ENCODE data around the gene CCDC192. TPM values are rescaled to one million over a fixed set of nuclear protein-coding genes. Genes with fewer than 3 reads are reported as not detected.

Gene CCDC192
- under 1 TPM in 2 of 4 donors, not detected in 2; 0.07 to 0.49 TPM for polyA plus RNA-seq
- long read RNA-seq, donor 1 = 0 reads
- long read RNA-seq, donor 2 = 0 reads
- long read RNA-seq, donor 3 = 0 reads
- long read RNA-seq, donor 4 = 0 reads
- long read RNA-seq, donor 5 = 0 reads
- long read RNA-seq, donor 6 = 0 reads
- long read RNA-seq, donor 7, partial matches to known transcripts = 5 of 10 reads
- long read RNA-seq, donor 7, other reads (novel, unspliced or antisense) = 5 of 10 reads
- long read RNA-seq, donor 8 = 0 reads
- long read RNA-seq, donor 9 = 0 reads
- long read RNA-seq, donor 10 = 0 reads

- FAIRE-seq (no peak), DNase-seq (no peak)
- H3K9me3 ChIP-seq (ENCODE audit: control insufficient read depth in 2 of 2, insufficient read depth in 1 of 2, low read depth in 1 of 2, low read length in 1 of 2) = no peaks in the 10 kb centered on the region
- H3K27me3 ChIP-seq (ENCODE audit: control insufficient read depth in 3 of 3, insufficient read depth in 3 of 3, low read length in 3 of 3) = no peaks in the 10 kb centered on the region
- H3K4me3 ChIP-seq (ENCODE audit: low read depth in 1 of 3, low read length in 3 of 3) = no peak within 1 kb of the TSS
- WGBS, 3 donors = 73 to 81% (median 79%) methylated on average over 5 of the region's 5 CpGs
- H3K4me1 ChIP-seq (ENCODE audit: control insufficient read depth in 3 of 3, insufficient read depth in 2 of 3, low read depth in 1 of 3, low read length in 2 of 3) = peaks cover 0 to 1% (median 0%) of the 10 kb centered on the region in 3 donors
- H3K27ac ChIP-seq (ENCODE audit: low read depth in 1 of 3, low read length in 2 of 3) = no peak within 1 kb of the TSS
- H3K36me3 ChIP-seq (ENCODE audit: control insufficient read depth in 3 of 3, insufficient read depth in 2 of 3, low read depth in 1 of 3, low read length in 3 of 3) = no peaks in the 10 kb centered on the region
Observed at GRCh38 chr5:127702926-127703561, at the start of gene CCDC192. TSS of gene CCDC192 (plus strand) at chr5:127703391. CDS start at chr5:127703446, 55 bp downstream.

GRCh38 chr5:127656825-127657224 is 46.4 kb upstream of the CCDC192 start:
- H3K27ac ChIP-seq (ENCODE audit: low read depth in 1 of 3, low read length in 2 of 3) = no peak overlapping the region
- H3K36me3 ChIP-seq (ENCODE audit: control insufficient read depth in 3 of 3, insufficient read depth in 2 of 3, low read depth in 1 of 3, low read length in 3 of 3) = no peaks in the 10 kb centered on the region
- WGBS, 3 donors = 71 to 79% (median 78%) methylated on average over 6 of the region's 6 CpGs
- FAIRE-seq (no peak), DNase-seq (no peak)
- no peaks in the 10 kb centered on the region for H3K4me1 ChIP-seq (ENCODE audit: control insufficient read depth in 3 of 3, insufficient read depth in 2 of 3, low read depth in 1 of 3, low read length in 2 of 3)
- H3K9me3 ChIP-seq (ENCODE audit: control insufficient read depth in 2 of 2, insufficient read depth in 1 of 2, low read depth in 1 of 2, low read length in 1 of 2) = no peaks in the 10 kb centered on the region
- H3K4me3 ChIP-seq (ENCODE audit: low read depth in 1 of 3, low read length in 3 of 3) = no peak overlapping the region
- no peaks in the 10 kb centered on the region for H3K27me3 ChIP-seq (ENCODE audit: control insufficient read depth in 3 of 3, insufficient read depth in 3 of 3, low read length in 3 of 3)

GRCh38 chr5:127660047-127660733 is 43.0 kb upstream of the CCDC192 start:
- DNase-seq (no peak), FAIRE-seq (no peak)
- Histone ChIP-seq H3K27ac (ENCODE audit: low read depth in 1 of 3, low read length in 2 of 3) (no peak overlapping the region), H3K27me3 (ENCODE audit: control insufficient read depth in 3 of 3, insufficient read depth in 3 of 3, low read length in 3 of 3) (no peaks in the 10 kb centered on the region), H3K4me3 (ENCODE audit: low read depth in 1 of 3, low read length in 3 of 3) (no peak overlapping the region), H3K36me3 (ENCODE audit: control insufficient read depth in 3 of 3, insufficient read depth in 2 of 3, low read depth in 1 of 3, low read length in 3 of 3) (no peaks in the 10 kb centered on the region), H3K4me1 (ENCODE audit: control insufficient read depth in 3 of 3, insufficient read depth in 2 of 3, low read depth in 1 of 3, low read length in 2 of 3) (no peaks in the 10 kb centered on the region), H3K9me3 (ENCODE audit: control insufficient read depth in 2 of 2, insufficient read depth in 1 of 2, low read depth in 1 of 2, low read length in 1 of 2) (no peaks in the 10 kb centered on the region)
- 57 to 68% (median 65%) methylated on average over 3 of the region's 3 CpGs for WGBS, 3 donors

- 75 to 80% (median 76%) methylated on average over 5 of the region's 5 CpGs for WGBS, 3 donors
- no peaks in the 10 kb centered on the region for H3K4me1 ChIP-seq (ENCODE audit: control insufficient read depth in 3 of 3, insufficient read depth in 2 of 3, low read depth in 1 of 3, low read length in 2 of 3)
- H3K27ac ChIP-seq (ENCODE audit: low read depth in 1 of 3, low read length in 2 of 3) = no peak overlapping the region
- no peaks in the 10 kb centered on the region for H3K9me3 ChIP-seq (ENCODE audit: control insufficient read depth in 2 of 2, insufficient read depth in 1 of 2, low read depth in 1 of 2, low read length in 1 of 2)
- no peaks in the 10 kb centered on the region for H3K36me3 ChIP-seq (ENCODE audit: control insufficient read depth in 3 of 3, insufficient read depth in 2 of 3, low read depth in 1 of 3, low read length in 3 of 3)
- DNase-seq = no peak
- H3K27me3 ChIP-seq (ENCODE audit: control insufficient read depth in 3 of 3, insufficient read depth in 3 of 3, low read length in 3 of 3) = no peaks in the 10 kb centered on the region
- H3K4me3 ChIP-seq (ENCODE audit: low read depth in 1 of 3, low read length in 3 of 3) = no peak overlapping the region
- FAIRE-seq = no peak
Observed at GRCh38 chr5:127664093-127664492, 39.1 kb upstream of the CCDC192 start.

- Histone ChIP-seq H3K9me3 (ENCODE audit: control insufficient read depth in 2 of 2, insufficient read depth in 1 of 2, low read depth in 1 of 2, low read length in 1 of 2) (no peaks in the 10 kb centered on the region), H3K27ac (ENCODE audit: low read depth in 1 of 3, low read length in 2 of 3) (no peak overlapping the region), H3K36me3 (ENCODE audit: control insufficient read depth in 3 of 3, insufficient read depth in 2 of 3, low read depth in 1 of 3, low read length in 3 of 3) (no peaks in the 10 kb centered on the region), H3K27me3 (ENCODE audit: control insufficient read depth in 3 of 3, insufficient read depth in 3 of 3, low read length in 3 of 3) (no peaks in the 10 kb centered on the region), H3K4me3 (ENCODE audit: low read depth in 1 of 3, low read length in 3 of 3) (no peak overlapping the region), H3K4me1 (ENCODE audit: control insufficient read depth in 3 of 3, insufficient read depth in 2 of 3, low read depth in 1 of 3, low read length in 2 of 3) (no peaks in the 10 kb centered on the region)
- no peak for FAIRE-seq
- no peak for DNase-seq
Observed at GRCh38 chr5:127665641-127666040, 37.5 kb upstream of the CCDC192 start.

GRCh38 chr5:127666043-127666716 is 37.0 kb upstream of the CCDC192 start:
- DNase-seq (no peak), FAIRE-seq (no peak)
- no peaks in the 10 kb centered on the region for H3K4me1 ChIP-seq (ENCODE audit: control insufficient read depth in 3 of 3, insufficient read depth in 2 of 3, low read depth in 1 of 3, low read length in 2 of 3)
- H3K27ac ChIP-seq (ENCODE audit: low read depth in 1 of 3, low read length in 2 of 3) = no peak overlapping the region
- no peaks in the 10 kb centered on the region for H3K27me3 ChIP-seq (ENCODE audit: control insufficient read depth in 3 of 3, insufficient read depth in 3 of 3, low read length in 3 of 3)
- no peaks in the 10 kb centered on the region for H3K36me3 ChIP-seq (ENCODE audit: control insufficient read depth in 3 of 3, insufficient read depth in 2 of 3, low read depth in 1 of 3, low read length in 3 of 3)
- H3K9me3 ChIP-seq (ENCODE audit: control insufficient read depth in 2 of 2, insufficient read depth in 1 of 2, low read depth in 1 of 2, low read length in 1 of 2) = no peaks in the 10 kb centered on the region
- H3K4me3 ChIP-seq (ENCODE audit: low read depth in 1 of 3, low read length in 3 of 3) = no peak overlapping the region
- WGBS, 3 donors = 82 to 90% (median 85%) methylated on average over 3 of the region's 3 CpGs

- no peak for DNase-seq
- H3K4me3 ChIP-seq (ENCODE audit: low read depth in 1 of 3, low read length in 3 of 3) = no peak overlapping the region
- H3K9me3 ChIP-seq (ENCODE audit: control insufficient read depth in 2 of 2, insufficient read depth in 1 of 2, low read depth in 1 of 2, low read length in 1 of 2) = no peaks in the 10 kb centered on the region
- WGBS, 3 donors = 47 to 52% (median 48%) methylated on average over 3 of the region's 3 CpGs
- no peak for FAIRE-seq
- no peak overlapping the region for H3K27ac ChIP-seq (ENCODE audit: low read depth in 1 of 3, low read length in 2 of 3)
- no peaks in the 10 kb centered on the region for H3K27me3 ChIP-seq (ENCODE audit: control insufficient read depth in 3 of 3, insufficient read depth in 3 of 3, low read length in 3 of 3)
- no peaks in the 10 kb centered on the region for H3K4me1 ChIP-seq (ENCODE audit: control insufficient read depth in 3 of 3, insufficient read depth in 2 of 3, low read depth in 1 of 3, low read length in 2 of 3)
- H3K36me3 ChIP-seq (ENCODE audit: control insufficient read depth in 3 of 3, insufficient read depth in 2 of 3, low read depth in 1 of 3, low read length in 3 of 3) = no peaks in the 10 kb centered on the region
Observed at GRCh38 chr5:127667926-127668325, 35.3 kb upstream of the CCDC192 start.

GRCh38 chr5:127671218-127671617 is 32.0 kb upstream of the CCDC192 start:
- FAIRE-seq = no peak
- no peak overlapping the region for H3K4me3 ChIP-seq (ENCODE audit: low read depth in 1 of 3, low read length in 3 of 3)
- 87 to 91% (median 90%) methylated on average over 6 of the region's 6 CpGs for WGBS, 3 donors
- H3K27ac ChIP-seq (ENCODE audit: low read depth in 1 of 3, low read length in 2 of 3) = no peak overlapping the region
- no peaks in the 10 kb centered on the region for H3K9me3 ChIP-seq (ENCODE audit: control insufficient read depth in 2 of 2, insufficient read depth in 1 of 2, low read depth in 1 of 2, low read length in 1 of 2)
- no peaks in the 10 kb centered on the region for H3K27me3 ChIP-seq (ENCODE audit: control insufficient read depth in 3 of 3, insufficient read depth in 3 of 3, low read length in 3 of 3)
- no peaks in the 10 kb centered on the region for H3K36me3 ChIP-seq (ENCODE audit: control insufficient read depth in 3 of 3, insufficient read depth in 2 of 3, low read depth in 1 of 3, low read length in 3 of 3)
- no peak for DNase-seq
- no peaks in the 10 kb centered on the region for H3K4me1 ChIP-seq (ENCODE audit: control insufficient read depth in 3 of 3, insufficient read depth in 2 of 3, low read depth in 1 of 3, low read length in 2 of 3)

Measured in small intestine (tissue), 16 donors.